Measurements from ENCODE around the gene CFAP141.

- TF ChIP-seq CTCF (IDR thresholded peaks at IDR 0.05) (no peak), POLR2A (IDR thresholded peaks at IDR 0.05) (no peak)
These were observed 15.3 kb upstream of the CFAP141 start for GRCh38 chr1:154221278-154222001.

All from testis (tissue), 2 donors.